ACHN (cell line): ENCODE measurements around the gene S100A9.
"Not testable (repeated sequence)": the region's sequence is repeated elsewhere in the genome, so short reads cannot be mapped to it uniquely, and the experiment has no call there.

Source experiments
- DNase-seq: peaks from one replicate; pipeline ENCODE4 v3.0.0-alpha.2; 2015
- in situ Hi-C: cut with HindIII; loops from 2 replicates; pipeline ENCODE4 v1.10.0; 2017; ENCODE audit warnings: low sequenced_read_pairs, low pct_ligation_motif_present, low pct_unique_long_range_greater_than_20kb

Gene S100A9

GRCh38 chr1:153357853-153358690 is at the start of gene S100A9:
S100A9 (plus strand) TSS chr1:153357854; CDS start chr1:153358284, 430 bp downstream.
- in situ Hi-C loops, result loop anchor here (10.0 kb wide), 2 partner anchors 47 to 137 kb away; no protein-coding TSS in a partner anchor

GRCh38 chr1:153308540-153308939 is 49.1 kb upstream of the S100A9 start:
- in situ Hi-C loops, result no loop called here
- DNase-seq, result no peak

More at GRCh38 chr1:153357853-153358690, at the start of gene S100A9:
- no peak for DNase-seq

DNA sequence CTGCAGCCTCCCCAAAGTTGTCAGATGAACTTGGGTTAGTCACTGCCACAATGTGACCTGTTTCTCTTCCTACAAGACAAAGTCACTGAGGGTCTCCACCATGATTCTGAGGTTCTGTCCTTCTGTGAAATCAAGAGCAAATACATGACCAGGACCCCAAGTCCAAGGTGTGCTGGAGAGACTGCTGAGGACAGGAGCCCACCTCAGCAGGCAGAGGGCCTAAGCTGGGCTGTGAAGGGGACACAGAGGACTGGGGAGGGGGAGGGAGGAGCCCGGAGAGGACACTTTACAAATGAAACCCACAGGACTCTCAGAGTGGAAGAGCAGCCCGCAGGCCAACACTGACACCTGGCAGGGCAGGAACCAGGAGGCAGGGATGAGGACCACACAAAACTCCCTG is 48.2 kb upstream of the S100A9 start:
- in situ Hi-C loops, result no loop called here
- DNase-seq, result no peak

GRCh38 chr1:153310526-153310925 is 47.1 kb upstream of the S100A9 start:
- in situ Hi-C loops, result no loop called here

DNA sequence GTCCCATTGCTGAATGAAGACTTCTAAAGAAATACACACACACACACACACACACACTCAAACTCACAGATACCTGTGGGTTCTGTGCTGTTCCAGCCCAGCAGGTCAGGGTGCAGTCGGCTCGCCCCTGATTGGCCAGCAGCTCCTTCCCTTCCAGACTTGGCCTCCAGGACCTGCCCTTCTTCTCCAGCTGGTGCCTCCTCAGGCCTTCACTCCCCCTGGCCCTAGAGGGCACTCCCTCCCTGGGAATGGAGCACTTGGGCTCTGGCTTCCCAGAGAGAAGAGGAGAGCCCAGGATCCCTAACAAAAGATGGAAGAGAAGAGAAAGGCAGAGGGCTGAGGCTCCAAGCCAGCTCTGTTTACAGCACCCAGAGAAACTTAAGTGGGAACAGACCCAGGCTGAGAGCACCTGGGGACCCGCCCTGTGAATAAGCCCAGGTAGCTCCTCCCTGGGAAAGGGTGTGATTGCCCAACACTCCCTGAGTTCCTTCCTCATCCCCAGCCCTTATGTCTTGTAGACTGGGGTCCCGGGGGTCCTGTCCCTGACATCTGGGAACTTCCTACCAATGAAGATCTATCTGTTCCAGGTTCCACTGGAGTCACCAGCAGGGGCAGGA is 45.0 kb upstream of the S100A9 start, which contains the start of gene PGLYRP3:
TSS of gene PGLYRP3 (minus strand) at position 383 of the 617 bp plus-strand sequence. CDS start 2,287 bp downstream, outside the sequence.
- DNase-seq, result no peak
- in situ Hi-C loops, result no loop called here

More at GRCh38 chr1:153310526-153310925, 47.1 kb upstream of the S100A9 start:
- no peak for DNase-seq

DNA sequence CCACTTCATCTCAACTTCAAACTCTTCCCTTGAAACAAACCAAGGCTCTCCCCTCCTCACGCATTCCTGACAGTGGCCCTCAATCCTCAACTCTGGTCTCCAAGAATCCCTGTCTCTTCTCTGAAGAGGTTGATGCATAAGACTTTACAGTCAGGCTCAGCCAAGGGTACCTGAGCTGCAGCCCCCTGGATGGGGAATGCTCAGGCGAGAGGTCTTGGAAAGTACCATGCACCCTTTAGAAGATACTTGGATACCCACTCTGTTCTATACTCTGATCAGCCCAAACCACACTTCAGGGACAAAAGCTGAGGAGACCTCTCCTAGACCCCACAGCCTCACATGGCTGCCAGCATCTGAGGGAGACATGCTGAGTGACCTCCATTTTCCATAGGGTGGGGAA is 44.4 kb upstream of the S100A9 start:
- in situ Hi-C loops, result no loop called here
- DNase-seq, result no peak

GRCh38 chr1:153314388-153314787 is 43.3 kb upstream of the S100A9 start:
- in situ Hi-C loops, DNase-seq: not testable (repeated sequence)

- DNase-seq, in situ Hi-C loops: not testable (repeated sequence)
Measured at GRCh38 chr1:153316013-153316412, 41.6 kb upstream of the S100A9 start.

DNA sequence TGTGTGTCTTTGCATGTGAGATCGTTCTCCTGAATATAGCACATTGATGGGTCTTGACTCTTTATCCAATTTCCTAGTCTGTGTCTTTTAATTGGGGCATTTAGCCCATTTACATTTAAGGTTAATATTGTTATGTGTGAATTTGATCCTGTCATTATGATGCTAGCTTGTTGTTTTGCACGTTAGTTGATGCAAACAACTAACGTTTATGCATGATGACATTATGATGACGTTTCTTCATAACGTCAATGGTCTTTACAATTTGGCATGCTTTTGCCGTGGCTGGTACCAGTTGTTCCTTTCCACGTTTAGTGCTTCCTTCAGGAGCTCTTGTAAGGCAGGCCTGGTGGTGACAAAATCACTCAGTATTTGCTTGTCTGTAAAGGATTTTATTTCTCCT is 39.5 kb upstream of the S100A9 start:
- in situ Hi-C loops, result not testable (repeated sequence)

DNA sequence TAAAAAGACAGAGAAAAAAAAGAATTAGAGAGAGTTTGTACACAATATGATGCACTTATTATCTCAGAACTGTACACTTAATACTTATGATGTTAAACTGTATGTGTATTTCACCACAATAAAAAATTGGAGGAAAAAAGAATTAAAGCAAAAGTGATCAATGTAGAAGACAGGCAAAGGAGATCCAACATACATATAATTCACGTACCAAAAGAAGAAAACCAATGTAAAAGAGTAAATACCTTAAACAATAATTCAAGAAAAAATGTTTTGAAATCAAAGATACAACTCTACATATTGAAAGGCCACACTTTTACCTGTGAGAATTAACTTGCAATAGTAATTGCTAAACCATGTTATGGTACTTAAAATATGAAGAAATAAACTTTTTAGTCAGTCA is 35.1 kb upstream of the S100A9 start:
- in situ Hi-C loops, result no loop called here

More for the DNA sequence above, 39.5 kb upstream of the S100A9 start:
- DNase-seq, result not testable (repeated sequence)

DNA sequence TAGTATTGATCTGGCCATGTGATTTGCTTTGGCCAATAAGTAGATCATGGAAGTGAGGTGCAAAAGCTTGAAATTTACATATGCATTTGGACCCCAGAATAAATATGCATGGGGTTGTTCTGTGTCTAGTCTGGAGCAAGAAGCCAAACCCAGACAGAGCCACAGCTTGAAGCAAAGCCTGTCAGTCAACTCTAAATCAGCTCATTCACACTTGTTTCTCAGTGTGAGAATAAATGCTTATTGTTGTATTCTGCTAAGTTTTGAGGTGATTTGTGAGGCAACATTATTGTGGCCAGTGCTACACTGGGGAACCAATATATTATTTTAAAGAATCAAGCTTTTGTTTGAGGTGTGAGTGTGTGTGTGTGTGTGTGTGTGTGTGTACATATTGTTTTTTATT is 32.7 kb upstream of the S100A9 start:
- in situ Hi-C loops, result no loop called here
- DNase-seq, result no peak

More for the DNA sequence above, 35.1 kb upstream of the S100A9 start:
- no peak for DNase-seq

DNA sequence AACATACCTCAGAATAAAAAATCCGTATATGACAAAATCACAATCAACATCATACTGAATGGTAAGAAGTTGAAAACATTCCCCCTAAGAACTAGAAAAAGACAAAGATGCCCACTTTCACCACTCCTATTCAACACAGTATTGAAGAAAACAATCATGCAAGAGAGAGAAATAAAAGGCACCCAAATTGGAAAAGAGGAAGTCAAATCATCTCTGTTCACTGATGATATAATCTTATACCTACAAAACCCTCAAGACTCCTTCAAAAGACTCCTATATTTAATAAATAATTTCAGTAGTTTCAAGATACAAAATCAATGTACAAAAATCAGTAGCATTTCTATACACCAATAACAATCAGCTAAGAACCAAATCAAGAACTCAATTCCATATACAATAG is 23.8 kb upstream of the S100A9 start:
- in situ Hi-C loops, result no loop called here
- DNase-seq, result no peak

DNA sequence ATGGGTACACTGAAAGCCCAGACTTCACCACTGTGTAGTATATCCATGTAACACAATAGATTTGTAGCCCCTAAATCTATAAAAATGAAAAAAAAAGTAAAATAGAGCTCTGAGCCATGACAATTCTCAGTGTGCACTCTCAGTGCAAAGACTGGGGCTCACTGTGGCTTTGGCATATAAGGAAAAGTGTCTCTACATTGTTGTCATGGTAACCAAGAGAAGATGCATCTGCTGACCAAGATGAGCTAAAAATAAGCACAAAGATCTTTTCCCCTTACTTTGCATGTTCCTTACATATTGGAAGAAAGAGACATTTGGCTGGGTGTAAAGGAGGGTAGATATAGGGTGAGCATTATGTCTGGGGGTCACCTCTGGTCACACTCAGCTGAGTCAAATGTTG is 21.0 kb upstream of the S100A9 start:
- DNase-seq, result no peak
- in situ Hi-C loops, result no loop called here

GRCh38 chr1:153337980-153338853 is 19.4 kb upstream of the S100A9 start:
- in situ Hi-C loops, result no loop called here
- DNase-seq, result no peak

DNA sequence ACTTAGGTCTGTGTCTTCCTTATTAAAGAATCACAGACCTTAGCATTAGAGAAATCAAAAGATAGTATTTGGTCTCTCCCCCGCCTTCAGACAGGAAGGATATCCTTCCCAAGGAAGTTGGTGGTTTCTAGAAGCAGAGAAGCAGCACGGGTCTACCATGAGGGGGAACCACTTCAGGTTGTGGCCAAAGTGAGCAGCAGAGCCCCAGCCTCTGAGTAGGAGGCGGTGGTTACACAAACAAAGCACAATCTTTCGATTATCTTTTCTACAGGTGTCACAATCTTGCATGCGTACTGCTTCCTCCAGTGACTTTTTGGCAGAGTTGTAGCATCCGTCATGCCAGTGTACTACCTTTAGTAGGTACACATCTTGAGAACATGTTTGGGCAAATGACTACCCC is 17.9 kb upstream of the S100A9 start:
- DNase-seq, result no peak
- in situ Hi-C loops, result no loop called here

- in situ Hi-C loops, result no loop called here
Measured at GRCh38 chr1:153340356-153340755, 17.3 kb upstream of the S100A9 start.

GRCh38 chr1:153341431-153341934 is 16.2 kb upstream of the S100A9 start:
- in situ Hi-C loops, result no loop called here
- DNase-seq, result no peak

More at GRCh38 chr1:153340356-153340755, 17.3 kb upstream of the S100A9 start:
- DNase-seq, result no peak

GRCh38 chr1:153342178-153342577 is 15.5 kb upstream of the S100A9 start:
- in situ Hi-C loops, result no loop called here
- DNase-seq, result no peak
